Mononuclear cell (primary cell): ENCODE results near the gene MCMBP. TPM values are rescaled to one million over a fixed set of nuclear protein-coding genes. Genes with fewer than 3 reads are reported as not detected.

Experiments
- H3K27me3 ChIP-seq: 2 replicates; pipeline ENCODE4 v1.6.0; 2011; ENCODE audit warnings: low read length, control low read depth; ENCODE audit not compliant: insufficient read depth
- H3K4me1 ChIP-seq: 2 replicates; pipeline ENCODE4 v1.5.1; 2011; ENCODE audit warnings: mild to moderate bottlenecking, low read length, control low read depth; ENCODE audit not compliant: insufficient read depth
- H3K4me3 ChIP-seq: 2 replicates; pipeline ENCODE4 v1.5.1; 2011; ENCODE audit warnings: mild to moderate bottlenecking, low read length, moderate library complexity
- H3K9me3 ChIP-seq: 2 replicates; pipeline ENCODE4 v1.5.1; 2011; ENCODE audit warnings: low read depth, mild to moderate bottlenecking, control low read depth, low read length
- total RNA-seq: library from RNA; depleted of rRNA; stranded (reverse); fragments of >200 nt; gene quantifications from one replicate; pipeline ENCODE4 v1.2.3, GENCODE V29; 2012

The MCMBP gene
- total RNA-seq, 1 donor = 29.6 TPM

- no peak overlapping the region for H3K4me3 ChIP-seq
Measured at GRCh38 chr10:119862524-119862923, 10.1 kb downstream of the MCMBP start.

GRCh38 chr10:119860866-119861607, 11.6 kb downstream of the MCMBP start:
- no peaks in the 10 kb centered on the region for H3K27me3 ChIP-seq
- H3K4me3 ChIP-seq = no peak overlapping the region
- H3K9me3 ChIP-seq = peaks cover 6% of the 10 kb centered on the region
- H3K4me1 ChIP-seq = peaks cover 8% of the 10 kb centered on the region

More at GRCh38 chr10:119862524-119862923, 10.1 kb downstream of the MCMBP start:
- H3K9me3 ChIP-seq = peaks cover 6% of the 10 kb centered on the region
- peaks cover 20% of the 10 kb centered on the region for H3K4me1 ChIP-seq
- no peaks in the 10 kb centered on the region for H3K27me3 ChIP-seq

GRCh38 chr10:119859420-119860258, 13.0 kb downstream of the MCMBP start:
- Histone ChIP-seq H3K4me3 (no peak overlapping the region), H3K27me3 (no peaks in the 10 kb centered on the region), H3K9me3 (peaks cover 6% of the 10 kb centered on the region), H3K4me1 (peaks cover 3% of the 10 kb centered on the region)

- peaks cover 3% of the 10 kb centered on the region for H3K4me1 ChIP-seq
- no peak overlapping the region for H3K4me3 ChIP-seq
- H3K9me3 ChIP-seq = no peaks in the 10 kb centered on the region
- no peaks in the 10 kb centered on the region for H3K27me3 ChIP-seq
Measured at GRCh38 chr10:119858063-119858462, 14.6 kb downstream of the MCMBP start.

- peaks cover 9% of the 10 kb centered on the region for H3K4me1 ChIP-seq
- H3K4me3 ChIP-seq = no peak overlapping the region
- no peaks in the 10 kb centered on the region for H3K27me3 ChIP-seq
- H3K9me3 ChIP-seq = no peaks in the 10 kb centered on the region
Measured at GRCh38 chr10:119853574-119853973, 19.1 kb downstream of the MCMBP start.

- no peaks in the 10 kb centered on the region for H3K9me3 ChIP-seq
- H3K27me3 ChIP-seq = no peaks in the 10 kb centered on the region
- peaks cover 9% of the 10 kb centered on the region for H3K4me1 ChIP-seq
- H3K4me3 ChIP-seq = no peak overlapping the region
Measured at GRCh38 chr10:119852822-119853221, 19.8 kb downstream of the MCMBP start.

GRCh38 chr10:119852277-119852676, 20.4 kb downstream of the MCMBP start:
- H3K4me1 ChIP-seq = peaks cover 9% of the 10 kb centered on the region
- no peak overlapping the region for H3K4me3 ChIP-seq
- H3K9me3 ChIP-seq = no peaks in the 10 kb centered on the region
- no peaks in the 10 kb centered on the region for H3K27me3 ChIP-seq

GRCh38 chr10:119849944-119850343, 22.7 kb downstream of the MCMBP start:
- Histone ChIP-seq H3K27me3 (no peaks in the 10 kb centered on the region), H3K4me1 (peaks cover 22% of the 10 kb centered on the region), H3K9me3 (no peaks in the 10 kb centered on the region)

GRCh38 chr10:119849031-119849789, 23.4 kb downstream of the MCMBP start:
- H3K4me3 ChIP-seq = no peak overlapping the region

More at GRCh38 chr10:119849944-119850343, 22.7 kb downstream of the MCMBP start:
- no peak overlapping the region for H3K4me3 ChIP-seq

GRCh38 chr10:119845656-119846055, 27.0 kb downstream of the MCMBP start:
- Histone ChIP-seq H3K4me3 (no peak overlapping the region), H3K9me3 (no peaks in the 10 kb centered on the region)

More at GRCh38 chr10:119849031-119849789, 23.4 kb downstream of the MCMBP start:
- Histone ChIP-seq H3K4me1 (peaks cover 22% of the 10 kb centered on the region), H3K27me3 (no peaks in the 10 kb centered on the region), H3K9me3 (no peaks in the 10 kb centered on the region)

GRCh38 chr10:119834188-119834587, 38.5 kb downstream of the MCMBP start:
- Histone ChIP-seq H3K27me3 (no peaks in the 10 kb centered on the region), H3K9me3 (no peaks in the 10 kb centered on the region), H3K4me1 (no peaks in the 10 kb centered on the region), H3K4me3 (no peak overlapping the region)

More at GRCh38 chr10:119845656-119846055, 27.0 kb downstream of the MCMBP start:
- Histone ChIP-seq H3K27me3 (no peaks in the 10 kb centered on the region), H3K4me1 (peaks cover 18% of the 10 kb centered on the region)

- H3K9me3 ChIP-seq = no peaks in the 10 kb centered on the region
- no peaks in the 10 kb centered on the region for H3K27me3 ChIP-seq
- no peaks in the 10 kb centered on the region for H3K4me1 ChIP-seq
Measured at GRCh38 chr10:119832951-119833350, 39.7 kb downstream of the MCMBP start.

GRCh38 chr10:119831656-119832055, 41.0 kb downstream of the MCMBP start:
- H3K9me3 ChIP-seq = no peaks in the 10 kb centered on the region
- no peaks in the 10 kb centered on the region for H3K4me1 ChIP-seq
- no peak overlapping the region for H3K4me3 ChIP-seq
- no peaks in the 10 kb centered on the region for H3K27me3 ChIP-seq

More at GRCh38 chr10:119832951-119833350, 39.7 kb downstream of the MCMBP start:
- H3K4me3 ChIP-seq = no peak overlapping the region

GRCh38 chr10:119830851-119831250, 41.8 kb downstream of the MCMBP start:
- Histone ChIP-seq H3K4me3 (no peak overlapping the region), H3K9me3 (no peaks in the 10 kb centered on the region), H3K4me1 (no peaks in the 10 kb centered on the region), H3K27me3 (no peaks in the 10 kb centered on the region)

GRCh38 chr10:119829429-119829828, 43.2 kb downstream of the MCMBP start:
- Histone ChIP-seq H3K9me3 (no peaks in the 10 kb centered on the region), H3K4me1 (no peaks in the 10 kb centered on the region), H3K27me3 (no peaks in the 10 kb centered on the region), H3K4me3 (no peak overlapping the region)
